Right atrium auricular region (tissue), 2 donors: ENCODE results near the gene MAPK6. TPM values are rescaled to one million over a fixed set of nuclear protein-coding genes. Genes with fewer than 3 reads are reported as not detected.

ENCODE experiments used
- DNase-seq: peaks from one replicate; pipeline ENCODE4 v3.0.0-alpha.2; 2019; ENCODE audit warnings: low spot score
- H3K27ac ChIP-seq, 2 donors: fragments of 200-600 bp; sonication (generic); 1 replicate in 1 of 2; 2 replicates in 1 of 2; pipeline ENCODE4 v1.5.1; 2016 to 2019
- H3K27me3 ChIP-seq, 2 donors: fragments of 200-600 bp; sonication (generic); one replicate each; pipeline versions ENCODE4 v1.5.1 to v1.6.0; 2017 to 2019
- H3K36me3 ChIP-seq: fragments of 200-600 bp; sonication (generic); one replicate; pipeline ENCODE4 v1.5.1; 2016
- H3K4me1 ChIP-seq, 2 donors: fragments of 200-600 bp; sonication (generic); one replicate each; pipeline versions ENCODE4 v1.5.1 to v1.6.0; 2017 to 2019
- H3K4me3 ChIP-seq, 2 donors: fragments of 200-600 bp; sonication (generic); 1 replicate in 1 of 2; 2 replicates in 1 of 2; pipeline ENCODE4 v1.5.1; 2017 to 2019; ENCODE audit warnings: mild to moderate bottlenecking in 1 of 2, moderate library complexity in 1 of 2
- H3K9me3 ChIP-seq, 2 donors: fragments of 200-600 bp; sonication (generic); one replicate each; pipeline ENCODE4 v1.5.1; 2019
- total RNA-seq, 2 donors: library from RNA; depleted of rRNA; stranded (reverse); fragments of >200 nt; gene quantifications; one replicate each; pipeline ENCODE4 v1.1.0, GENCODE V29; 2016
- TF ChIP-seq, protein P1 (sequence below), 2 donors: fragments of 200-600 bp; sonication (generic); IDR thresholded peaks; one replicate each; pipeline ENCODE4 v1.5.1; 2019; ENCODE audit warnings: antibody characterized with exemption in 2 of 2

The MAPK6 gene
- total RNA-seq, 2 donors from 2014 or later, result 11.6 to 13.4 TPM

DNA sequence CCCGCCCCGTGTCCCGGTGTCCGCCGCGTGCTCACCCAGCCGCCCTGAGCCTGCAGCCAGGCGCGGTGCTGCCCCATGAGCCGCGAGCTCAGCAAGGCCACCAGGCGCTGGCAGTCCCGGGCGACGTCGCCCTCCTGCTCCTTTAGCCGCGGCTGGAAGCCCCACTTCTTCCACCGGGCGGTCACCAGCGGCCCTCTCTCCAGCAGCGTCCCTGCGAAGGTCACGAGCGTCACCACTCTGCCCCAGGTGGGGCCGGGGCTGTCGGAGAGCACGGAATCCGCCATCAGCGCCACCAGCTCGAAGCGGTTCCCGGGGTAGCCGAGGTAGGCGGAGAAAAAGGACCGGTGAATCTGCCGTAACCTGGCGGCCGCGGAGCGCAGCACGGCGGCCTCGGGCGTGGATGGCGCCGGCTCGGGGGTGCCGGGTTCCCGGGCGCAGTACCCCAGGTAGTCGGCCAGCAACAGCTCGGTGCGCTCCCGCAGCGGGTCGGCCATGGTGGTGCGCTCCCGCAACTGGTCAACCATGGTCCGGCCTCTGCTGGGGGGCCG lies 93.3 kb downstream of the MAPK6 start:
- TF ChIP-seq, protein P1, sequence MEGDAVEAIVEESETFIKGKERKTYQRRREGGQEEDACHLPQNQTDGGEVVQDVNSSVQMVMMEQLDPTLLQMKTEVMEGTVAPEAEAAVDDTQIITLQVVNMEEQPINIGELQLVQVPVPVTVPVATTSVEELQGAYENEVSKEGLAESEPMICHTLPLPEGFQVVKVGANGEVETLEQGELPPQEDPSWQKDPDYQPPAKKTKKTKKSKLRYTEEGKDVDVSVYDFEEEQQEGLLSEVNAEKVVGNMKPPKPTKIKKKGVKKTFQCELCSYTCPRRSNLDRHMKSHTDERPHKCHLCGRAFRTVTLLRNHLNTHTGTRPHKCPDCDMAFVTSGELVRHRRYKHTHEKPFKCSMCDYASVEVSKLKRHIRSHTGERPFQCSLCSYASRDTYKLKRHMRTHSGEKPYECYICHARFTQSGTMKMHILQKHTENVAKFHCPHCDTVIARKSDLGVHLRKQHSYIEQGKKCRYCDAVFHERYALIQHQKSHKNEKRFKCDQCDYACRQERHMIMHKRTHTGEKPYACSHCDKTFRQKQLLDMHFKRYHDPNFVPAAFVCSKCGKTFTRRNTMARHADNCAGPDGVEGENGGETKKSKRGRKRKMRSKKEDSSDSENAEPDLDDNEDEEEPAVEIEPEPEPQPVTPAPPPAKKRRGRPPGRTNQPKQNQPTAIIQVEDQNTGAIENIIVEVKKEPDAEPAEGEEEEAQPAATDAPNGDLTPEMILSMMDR (IDR thresholded peaks at IDR 0.05), result peak in 1 of 2 donors; percentile 15
- Histone ChIP-seq H3K36me3 (no peaks in the 10 kb centered on the region), H3K4me1 (peaks cover 0 to 12% of the 10 kb centered on the region in 2 donors), H3K9me3 (no peaks in the 10 kb centered on the region), H3K4me3 (peak overlapping the region; percentile 24 to 41), H3K27ac (no peak overlapping the region), H3K27me3 (no peaks in the 10 kb centered on the region)
- DNase-seq, result peak; percentile 54

DNA sequence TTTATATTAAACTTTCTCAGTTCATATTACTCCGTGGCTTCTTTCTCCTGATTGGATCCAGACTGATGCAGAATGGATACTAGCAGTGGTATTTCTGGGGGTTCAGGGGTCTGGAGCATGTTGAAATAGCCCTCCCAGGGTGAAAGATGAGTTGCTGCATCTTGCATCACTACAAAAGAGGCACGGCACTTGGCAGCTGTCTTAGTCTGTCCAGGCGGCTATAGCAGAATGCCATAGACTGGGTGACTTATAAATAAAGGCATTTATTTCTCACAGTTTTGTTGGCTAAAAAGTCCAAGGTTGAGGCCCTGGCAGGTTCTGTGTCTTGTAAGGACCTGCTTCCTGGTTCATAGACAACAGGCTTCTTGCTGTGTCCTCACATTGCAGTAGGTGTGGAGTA lies 94.2 kb downstream of the MAPK6 start:
- Histone ChIP-seq H3K9me3 (no peaks in the 10 kb centered on the region), H3K4me1 (peaks cover 0 to 12% of the 10 kb centered on the region in 2 donors), H3K27ac (no peak overlapping the region), H3K4me3 (no peak overlapping the region), H3K36me3 (no peaks in the 10 kb centered on the region), H3K27me3 (no peaks in the 10 kb centered on the region)
- TF ChIP-seq, protein P1 (IDR thresholded peaks at IDR 0.05), result no peak
- peak; percentile 55 for DNase-seq

DNA sequence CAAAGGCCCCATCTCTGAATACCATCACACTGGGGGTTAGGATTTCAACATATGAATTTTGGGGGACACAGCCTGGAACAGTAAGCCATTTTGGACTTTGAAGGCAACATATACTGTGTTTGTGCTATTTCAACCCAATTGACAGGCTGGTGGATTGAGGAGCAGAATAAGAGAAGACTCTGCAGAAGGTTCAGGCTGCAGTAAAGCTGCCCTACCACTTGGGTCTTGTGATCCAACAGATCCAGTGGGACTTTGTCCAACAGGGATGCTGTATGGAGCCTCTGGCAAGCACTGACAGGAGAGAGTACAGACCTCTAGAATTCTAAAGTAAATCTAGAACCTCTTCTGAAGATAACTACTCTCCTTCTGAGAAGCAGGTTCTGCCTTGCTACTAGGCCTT lies 94.7 kb downstream of the MAPK6 start:
- H3K27ac ChIP-seq, result no peak overlapping the region
- H3K4me1 ChIP-seq, result peaks cover 0 to 12% of the 10 kb centered on the region in 2 donors
- TF ChIP-seq, protein P1 (IDR thresholded peaks at IDR 0.05), result no peak
- H3K9me3 ChIP-seq, result no peaks in the 10 kb centered on the region
- no peaks in the 10 kb centered on the region for H3K36me3 ChIP-seq
- peak; percentile 16 for DNase-seq
- H3K27me3 ChIP-seq, result no peaks in the 10 kb centered on the region
- H3K4me3 ChIP-seq, result no peak overlapping the region

DNA sequence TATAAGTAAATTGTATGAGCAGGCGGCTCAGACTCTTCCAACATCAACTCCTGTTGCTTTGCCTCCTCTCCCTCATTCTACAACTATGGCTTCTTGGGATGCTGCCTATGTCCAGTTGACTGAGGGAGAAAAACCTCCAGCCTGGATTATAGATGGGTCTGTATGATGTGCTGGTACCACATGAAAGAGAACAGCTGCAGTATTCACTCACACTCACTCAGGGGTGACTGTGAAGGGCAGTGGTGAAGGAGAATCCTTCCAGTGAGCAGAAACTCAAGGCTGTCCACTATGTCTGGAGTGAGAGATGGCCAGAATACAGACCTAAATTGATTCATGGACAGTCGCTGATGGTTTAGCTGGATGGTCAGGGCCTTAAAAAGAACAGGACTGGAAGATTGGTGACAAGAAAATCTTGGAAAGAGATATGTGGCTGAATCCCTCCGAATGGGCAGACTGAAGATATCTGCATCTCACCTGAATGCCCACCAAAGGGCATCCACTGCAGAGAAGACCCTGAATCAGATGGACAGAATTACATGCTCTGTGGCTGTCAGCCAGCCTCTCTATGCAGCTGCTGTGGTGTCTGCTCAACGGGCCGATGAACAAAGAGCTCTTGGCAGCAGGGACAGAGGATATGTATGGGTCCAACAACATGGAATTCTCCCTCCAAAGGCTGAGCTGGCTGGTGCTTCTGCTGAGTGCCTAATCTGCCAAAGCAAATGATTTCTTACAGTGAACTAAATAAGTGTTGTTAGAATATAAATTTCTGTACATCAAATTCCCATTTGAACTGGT lies 95.4 kb downstream of the MAPK6 start:
- H3K4me1 ChIP-seq, result peaks cover 0 to 12% of the 10 kb centered on the region in 2 donors
- no peaks in the 10 kb centered on the region for H3K27me3 ChIP-seq
- TF ChIP-seq, protein P1 (IDR thresholded peaks at IDR 0.05), result no peak
- no peak overlapping the region for H3K4me3 ChIP-seq
- H3K27ac ChIP-seq, result no peak overlapping the region
- peak; percentile 46 for DNase-seq
- H3K9me3 ChIP-seq, result no peaks in the 10 kb centered on the region
- no peaks in the 10 kb centered on the region for H3K36me3 ChIP-seq

DNA sequence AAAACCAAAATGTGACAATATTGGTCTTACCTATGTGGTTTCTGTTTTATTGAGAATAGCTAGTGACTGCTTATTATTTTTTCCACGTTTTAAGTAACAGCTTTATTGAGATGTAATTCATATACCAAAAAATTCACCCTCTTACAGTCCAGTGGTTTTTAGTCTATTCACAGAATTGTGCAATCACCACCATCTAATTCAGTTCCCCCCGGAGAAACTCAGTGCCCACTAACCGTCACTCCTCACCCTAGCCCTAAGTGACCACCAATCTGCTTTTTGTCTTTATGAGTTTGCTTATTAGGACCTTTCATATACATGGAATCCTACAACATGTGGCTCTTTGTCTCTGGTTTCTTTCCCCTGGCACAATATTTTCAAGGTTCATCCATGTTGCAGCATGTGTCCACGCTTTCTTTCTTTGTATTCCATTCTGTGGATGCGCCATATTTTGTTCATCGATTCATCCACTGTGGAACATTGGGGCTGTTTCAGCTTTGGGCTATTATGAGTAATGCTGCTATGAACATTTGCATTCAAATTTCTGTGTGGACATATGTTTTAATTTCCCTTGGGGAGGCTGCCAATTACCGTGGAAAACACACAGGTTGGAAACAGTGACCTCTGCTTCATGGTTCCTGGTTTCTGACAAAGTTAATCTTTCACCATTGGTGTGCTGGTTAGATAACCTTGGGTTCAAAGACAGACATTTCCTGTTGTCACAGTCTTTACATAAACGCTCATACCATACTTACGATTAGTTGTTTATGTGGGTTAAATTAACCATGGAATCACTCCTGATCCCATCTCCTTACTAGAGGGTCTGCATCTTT lies 96.8 kb downstream of the MAPK6 start:
- TF ChIP-seq, protein P1 (IDR thresholded peaks at IDR 0.05), result no peak
- H3K4me1 ChIP-seq, result peaks cover 0 to 12% of the 10 kb centered on the region in 2 donors
- no peak for DNase-seq
- H3K36me3 ChIP-seq, result no peaks in the 10 kb centered on the region
- H3K27ac ChIP-seq, result no peak overlapping the region
- no peak overlapping the region for H3K4me3 ChIP-seq
- H3K27me3 ChIP-seq, result no peaks in the 10 kb centered on the region
- no peaks in the 10 kb centered on the region for H3K9me3 ChIP-seq

Other genes with a start within 250 kb of the MAPK6 start
- 10 to 100 TPM; 18.7 to 19.7 TPM for gene TMOD3, start 189.6 kb upstream of the MAPK6 start, total RNA-seq
- gene LEO1, start 47.4 kb upstream of the MAPK6 start, total RNA-seq, result 10 to 100 TPM in 1 of 2 donors, 1 to 10 TPM in 1; 9.0 to 10.6 TPM
- under 1 TPM in 1 of 2 donors, not detected in 1; 0.37 TPM for gene BCL2L10, start 93.6 kb downstream of the MAPK6 start, total RNA-seq
- 10 to 100 TPM; 30.1 to 38.5 TPM for gene GNB5, start 172.2 kb downstream of the MAPK6 start, total RNA-seq